HEK293 (cell line): Measurements from ENCODE around the gene LRRC43.
A peak's percentile ranks its signal among the peaks of the same experiment; 100 is the strongest.

ENCODE experiments used
- CTCF ChIA-PET: fragments of 350-600 bp; formaldehyde crosslinking; extraction: SDS; loops from one replicate; lab custom pipeline; 2021; ENCODE audit warnings: antibody characterized with exemption; lab: Yijun Ruan, JAX
- POLR2A ChIA-PET: fragments of 300-600 bp; formaldehyde crosslinking; extraction: SDS; loops from one replicate; lab custom pipeline; 2020; ENCODE audit warnings: antibody characterized with exemption, inconsistent platforms; lab: Yijun Ruan, JAX
- H3K27ac ChIP-seq: fragments of 200-500 bp; sonication (Bioruptor generic); 2 replicates; pipeline ENCODE4 v1.5.1; 2014; ENCODE audit warnings: low read depth, low read length, control low read depth, inconsistent platforms; ENCODE audit errors: extremely low read depth
- H3K36me3 ChIP-seq, 2 experiments: fragments of 200-500 bp in 1 of 2; sonication (Bioruptor generic) in 1 of 2; 1 replicate in 1 of 2; 2 replicates in 1 of 2; pipeline ENCODE4 v1.5.1; 2014 to 2017; ENCODE audit warnings: inconsistent platforms in 2 of 2, low read length in 2 of 2; ENCODE audit not compliant: control insufficient read depth in 2 of 2, insufficient read depth in 1 of 2
- H3K4me1 ChIP-seq: fragments of 200-500 bp; sonication (Bioruptor generic); 2 replicates; pipeline ENCODE4 v1.5.1; 2014; ENCODE audit warnings: mild to moderate bottlenecking, low read length, inconsistent platforms; ENCODE audit not compliant: control insufficient read depth, insufficient read depth
- H3K4me3 ChIP-seq: 2 replicates; pipeline ENCODE4 v1.5.1; 2011; ENCODE audit warnings: low read depth, mild to moderate bottlenecking, control low read depth, low read length, moderate library complexity
- H3K9me3 ChIP-seq: fragments of 200-500 bp; sonication (Bioruptor generic); 2 replicates; pipeline ENCODE4 v1.5.1; 2014; ENCODE audit warnings: low read depth, low read length, inconsistent platforms; ENCODE audit not compliant: control insufficient read depth, insufficient read depth
- BCL11B ChIP-seq: fragments of 450-650 bp; formaldehyde crosslinking; IDR thresholded peaks from 2 replicates; pipeline ENCODE4 v1.5.1; 2016; ENCODE audit warnings: low read depth, missing biosample characterization, missing genetic modification characterization
- EGR2 ChIP-seq: fragments of 450-650 bp; formaldehyde crosslinking; IDR thresholded peaks from 2 replicates; pipeline ENCODE4 v1.5.1; 2016; ENCODE audit warnings: low read depth, missing biosample characterization, missing genetic modification characterization
- HIC1 ChIP-seq: fragments of 450-650 bp; formaldehyde crosslinking; IDR thresholded peaks from 2 replicates; pipeline ENCODE4 v1.5.1; 2016; ENCODE audit warnings: missing biosample characterization, missing genetic modification characterization
- HOXC10 ChIP-seq: sonication (generic); formaldehyde crosslinking; IDR thresholded peaks from 2 replicates; pipeline ENCODE4 v1.8.1; 2023; ENCODE audit warnings: mild to moderate bottlenecking, missing genetic modification reagents
- OVOL3 ChIP-seq: fragments of 450-650 bp; formaldehyde crosslinking; IDR thresholded peaks from 2 replicates; pipeline ENCODE4 v1.5.1; 2016; ENCODE audit warnings: missing biosample characterization, missing genetic modification characterization
- SP3 ChIP-seq: fragments of 450-650 bp; formaldehyde crosslinking; IDR thresholded peaks from 2 replicates; pipeline ENCODE4 v1.5.1; 2016; ENCODE audit warnings: missing biosample characterization, missing genetic modification characterization
- ZBTB1 ChIP-seq: fragments of 450-650 bp; formaldehyde crosslinking; IDR thresholded peaks from 2 replicates; pipeline ENCODE4 v1.5.1; 2016; ENCODE audit warnings: missing biosample characterization, missing genetic modification characterization
- ZFHX2 ChIP-seq: fragments of 450-650 bp; formaldehyde crosslinking; conservative IDR thresholded peaks from 2 replicates; pipeline ENCODE4 v1.5.1; 2016; ENCODE audit warnings: missing biosample characterization, missing genetic modification characterization
- ZFP69B ChIP-seq: fragments of 450-650 bp; formaldehyde crosslinking; IDR thresholded peaks from 2 replicates; pipeline ENCODE4 v1.5.1; 2016; ENCODE audit warnings: missing biosample characterization, missing genetic modification characterization
- ZNF112 ChIP-seq: fragments of 450-650 bp; formaldehyde crosslinking; IDR thresholded peaks from 2 replicates; pipeline ENCODE4 v1.5.0; 2017; ENCODE audit warnings: missing biosample characterization, missing genetic modification characterization
- ZNF2 ChIP-seq: fragments of 450-650 bp; formaldehyde crosslinking; IDR thresholded peaks from 2 replicates; pipeline ENCODE4 v1.5.1; 2016; ENCODE audit warnings: missing biosample characterization, missing genetic modification characterization
- ZNF433 ChIP-seq: fragments of 450-650 bp; formaldehyde crosslinking; IDR thresholded peaks from 2 replicates; pipeline ENCODE4 v1.5.1; 2016; ENCODE audit warnings: missing biosample characterization, missing genetic modification characterization, low read depth
- ZNF48 ChIP-seq: fragments of 450-650 bp; formaldehyde crosslinking; IDR thresholded peaks from 2 replicates; pipeline ENCODE4 v1.5.1; 2016; ENCODE audit warnings: missing biosample characterization, missing genetic modification characterization
- ZNF561 ChIP-seq: fragments of 450-650 bp; IDR thresholded peaks from 2 replicates; pipeline ENCODE4 v1.5.1; 2018; ENCODE audit warnings: missing biosample characterization, missing genetic modification characterization, borderline replicate concordance
- TF ChIP-seq, protein P1 (sequence below): sonication (generic); formaldehyde crosslinking; IDR thresholded peaks from 2 replicates; pipeline ENCODE4 v1.8.1; 2022; ENCODE audit warnings: mild to moderate bottlenecking, moderate library complexity, missing genetic modification reagents
- TF ChIP-seq, protein P2 (sequence below): fragments of 450-650 bp; formaldehyde crosslinking; IDR thresholded peaks from 2 replicates; pipeline ENCODE4 v1.5.1; 2016; ENCODE audit warnings: missing biosample characterization, missing genetic modification characterization
- TF ChIP-seq, protein P3 (sequence below): fragments of 450-650 bp; formaldehyde crosslinking; IDR thresholded peaks from 2 replicates; pipeline ENCODE4 v1.5.1; 2016; ENCODE audit warnings: missing biosample characterization, missing genetic modification characterization

LRRC43 gene

GRCh38 chr12:122182887-122183587 lies at the start of gene LRRC43:
Gene LRRC43, plus strand, starts transcription at chr12:122183123. Its CDS starts 22 bp downstream, at chr12:122183145.
- no peak for TF ChIP-seq ZNF112 (tag by site-specific recombination)
- no peak for TF ChIP-seq ZBTB1
- TF ChIP-seq BCL11B (tag by site-specific recombination), result no peak
- H3K4me3 ChIP-seq, result no peak within 1 kb of the TSS
- CTCF ChIA-PET, result interaction anchor here (0.7 to 0.9 kb wide), 3 partner anchors 9 to 689 kb away, joined by 3 to 4 read pairs (median 3); no protein-coding TSS in a partner anchor

DNA sequence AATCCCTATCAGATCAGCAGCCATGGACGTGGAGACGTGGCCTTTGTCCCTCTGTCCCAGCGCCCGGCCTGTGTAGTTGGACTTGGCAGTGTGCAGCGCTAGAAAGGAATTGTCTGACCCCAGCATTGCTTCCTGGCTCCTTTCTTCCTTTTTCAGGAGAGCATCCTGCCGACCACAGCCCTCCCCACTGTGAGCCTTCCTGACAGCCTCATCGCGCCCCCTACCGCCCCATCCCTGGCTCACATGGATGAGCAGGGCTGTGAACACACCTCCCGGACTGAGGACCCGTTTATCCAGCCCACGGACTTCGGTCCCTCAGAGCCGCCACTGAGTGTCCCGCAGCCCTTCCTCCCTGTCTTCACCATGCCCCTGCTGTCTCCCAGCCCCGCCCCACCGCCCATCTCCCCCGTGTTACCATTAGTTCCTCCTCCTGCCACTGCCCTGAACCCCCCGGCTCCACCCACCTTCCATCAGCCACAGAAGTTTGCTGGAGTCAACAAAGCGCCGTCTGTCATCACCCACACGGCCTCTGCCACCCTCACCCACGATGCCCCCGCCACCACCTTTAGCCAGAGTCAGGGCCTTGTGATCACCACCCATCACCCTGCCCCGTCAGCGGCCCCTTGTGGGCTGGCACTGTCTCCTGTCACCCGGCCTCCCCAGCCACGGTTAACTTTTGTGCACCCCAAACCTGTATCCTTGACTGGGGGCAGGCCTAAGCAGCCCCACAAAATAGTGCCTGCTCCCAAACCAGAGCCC lies 49.6 kb upstream of the LRRC43 start:
- Histone ChIP-seq H3K4me1 (no peaks in the 10 kb centered on the region), H3K36me3 (peaks cover 8 to 79% of the 10 kb centered on the region in 2 experiments; a peak in 2 of 3 replicates), H3K27ac (no peak overlapping the region), H3K9me3 (no peaks in the 10 kb centered on the region), H3K4me3 (no peak overlapping the region)
- ChIA-PET CTCF (interaction anchor here (0.6 to 1.8 kb wide), 5 partner anchors 10 to 62 kb away, joined by 3 to 19 read pairs (median 4); no protein-coding TSS in a partner anchor), POLR2A (no interaction called here)
- TF ChIP-seq ZNF48 (tag by site-specific recombination) (no peak), EGR2 (peak; percentile 83), OVOL3 (tag by site-specific recombination) (no peak), HIC1 (tag by site-specific recombination) (peak; percentile 43; the same call in 1 of the 2 replicates), ZFP69B (tag by site-specific recombination) (no peak), ZFHX2 (tag by site-specific recombination) (peak; percentile 73)
- TF ChIP-seq, protein P1, sequence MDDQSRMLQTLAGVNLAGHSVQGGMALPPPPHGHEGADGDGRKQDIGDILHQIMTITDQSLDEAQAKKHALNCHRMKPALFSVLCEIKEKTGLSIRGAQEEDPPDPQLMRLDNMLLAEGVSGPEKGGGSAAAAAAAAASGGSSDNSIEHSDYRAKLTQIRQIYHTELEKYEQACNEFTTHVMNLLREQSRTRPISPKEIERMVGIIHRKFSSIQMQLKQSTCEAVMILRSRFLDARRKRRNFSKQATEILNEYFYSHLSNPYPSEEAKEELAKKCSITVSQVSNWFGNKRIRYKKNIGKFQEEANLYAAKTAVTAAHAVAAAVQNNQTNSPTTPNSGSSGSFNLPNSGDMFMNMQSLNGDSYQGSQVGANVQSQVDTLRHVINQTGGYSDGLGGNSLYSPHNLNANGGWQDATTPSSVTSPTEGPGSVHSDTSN (CRISPR knock-in tag), result no peak
- TF ChIP-seq, protein P2, sequence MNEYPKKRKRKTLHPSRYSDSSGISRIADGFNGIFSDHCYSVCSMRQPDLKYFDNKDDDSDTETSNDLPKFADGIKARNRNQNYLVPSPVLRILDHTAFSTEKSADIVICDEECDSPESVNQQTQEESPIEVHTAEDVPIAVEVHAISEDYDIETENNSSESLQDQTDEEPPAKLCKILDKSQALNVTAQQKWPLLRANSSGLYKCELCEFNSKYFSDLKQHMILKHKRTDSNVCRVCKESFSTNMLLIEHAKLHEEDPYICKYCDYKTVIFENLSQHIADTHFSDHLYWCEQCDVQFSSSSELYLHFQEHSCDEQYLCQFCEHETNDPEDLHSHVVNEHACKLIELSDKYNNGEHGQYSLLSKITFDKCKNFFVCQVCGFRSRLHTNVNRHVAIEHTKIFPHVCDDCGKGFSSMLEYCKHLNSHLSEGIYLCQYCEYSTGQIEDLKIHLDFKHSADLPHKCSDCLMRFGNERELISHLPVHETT (tag by site-specific recombination), result no peak
- TF ChIP-seq, protein P3, sequence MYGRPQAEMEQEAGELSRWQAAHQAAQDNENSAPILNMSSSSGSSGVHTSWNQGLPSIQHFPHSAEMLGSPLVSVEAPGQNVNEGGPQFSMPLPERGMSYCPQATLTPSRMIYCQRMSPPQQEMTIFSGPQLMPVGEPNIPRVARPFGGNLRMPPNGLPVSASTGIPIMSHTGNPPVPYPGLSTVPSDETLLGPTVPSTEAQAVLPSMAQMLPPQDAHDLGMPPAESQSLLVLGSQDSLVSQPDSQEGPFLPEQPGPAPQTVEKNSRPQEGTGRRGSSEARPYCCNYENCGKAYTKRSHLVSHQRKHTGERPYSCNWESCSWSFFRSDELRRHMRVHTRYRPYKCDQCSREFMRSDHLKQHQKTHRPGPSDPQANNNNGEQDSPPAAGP (tag by site-specific recombination), result no peak

More at GRCh38 chr12:122182887-122183587, at the start of gene LRRC43:
- POLR2A ChIA-PET, result no interaction called here
- H3K36me3 ChIP-seq, result no peaks in the 10 kb centered on the region
- no peaks in the 10 kb centered on the region for H3K9me3 ChIP-seq
- no peak within 1 kb of the TSS for H3K27ac ChIP-seq
- no peaks in the 10 kb centered on the region for H3K4me1 ChIP-seq

- H3K4me1 ChIP-seq, result no peaks in the 10 kb centered on the region
- no peak overlapping the region for H3K27ac ChIP-seq
- no peaks in the 10 kb centered on the region for H3K9me3 ChIP-seq
- H3K4me3 ChIP-seq, result no peak overlapping the region
- ChIA-PET POLR2A (no interaction called here), CTCF (no interaction called here)
- TF ChIP-seq ZNF433 (tag by site-specific recombination) (no peak), ZNF2 (tag by site-specific recombination) (no peak), ZNF561 (tag by site-specific recombination) (no peak), SP3 (tag by site-specific recombination) (no peak), HOXC10 (no peak)
- H3K36me3 ChIP-seq, result peaks cover 8 to 74% of the 10 kb centered on the region in 2 experiments; a peak in 2 of 3 replicates
Measured at GRCh38 chr12:122135437-122136031, 47.4 kb upstream of the LRRC43 start.
